ENCODE measurements around the gene SPRED3.

DNA sequence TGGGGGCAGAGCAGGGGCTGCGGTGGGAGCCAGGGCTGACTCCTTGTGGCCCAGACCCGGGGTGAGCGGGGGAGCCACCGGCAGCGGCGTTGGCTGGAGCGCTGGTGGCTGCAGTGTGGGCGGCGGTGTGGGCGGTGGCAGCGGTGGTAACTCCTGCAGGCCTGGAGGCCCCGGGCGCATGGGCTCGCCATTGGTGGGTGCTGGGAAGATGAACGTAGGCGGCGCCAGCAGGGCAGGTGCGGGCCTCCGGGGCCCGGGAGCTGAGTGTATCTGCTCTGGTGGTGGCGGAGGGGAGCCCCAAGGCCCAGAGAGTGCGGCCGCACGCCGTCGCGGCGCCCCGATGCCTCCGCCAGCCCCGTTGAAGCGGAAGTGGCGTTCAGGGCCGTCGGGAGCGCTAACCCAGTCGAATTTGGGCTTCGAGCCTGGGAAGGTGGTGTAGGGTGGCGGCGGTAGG, 2.7 kb upstream of the SPRED3 start:
- TF ChIP-seq, protein P1, sequence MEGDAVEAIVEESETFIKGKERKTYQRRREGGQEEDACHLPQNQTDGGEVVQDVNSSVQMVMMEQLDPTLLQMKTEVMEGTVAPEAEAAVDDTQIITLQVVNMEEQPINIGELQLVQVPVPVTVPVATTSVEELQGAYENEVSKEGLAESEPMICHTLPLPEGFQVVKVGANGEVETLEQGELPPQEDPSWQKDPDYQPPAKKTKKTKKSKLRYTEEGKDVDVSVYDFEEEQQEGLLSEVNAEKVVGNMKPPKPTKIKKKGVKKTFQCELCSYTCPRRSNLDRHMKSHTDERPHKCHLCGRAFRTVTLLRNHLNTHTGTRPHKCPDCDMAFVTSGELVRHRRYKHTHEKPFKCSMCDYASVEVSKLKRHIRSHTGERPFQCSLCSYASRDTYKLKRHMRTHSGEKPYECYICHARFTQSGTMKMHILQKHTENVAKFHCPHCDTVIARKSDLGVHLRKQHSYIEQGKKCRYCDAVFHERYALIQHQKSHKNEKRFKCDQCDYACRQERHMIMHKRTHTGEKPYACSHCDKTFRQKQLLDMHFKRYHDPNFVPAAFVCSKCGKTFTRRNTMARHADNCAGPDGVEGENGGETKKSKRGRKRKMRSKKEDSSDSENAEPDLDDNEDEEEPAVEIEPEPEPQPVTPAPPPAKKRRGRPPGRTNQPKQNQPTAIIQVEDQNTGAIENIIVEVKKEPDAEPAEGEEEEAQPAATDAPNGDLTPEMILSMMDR (IDR thresholded peaks at IDR 0.05), result no peak
- TF ChIP-seq POLR2A (IDR thresholded peaks at IDR 0.05), result no peak

All from thyroid gland (tissue), 4 donors.